ENCODE results near the gene NANOGP8.
"Not testable (repeated sequence)": the region's sequence is repeated elsewhere in the genome, so short reads cannot be mapped to it uniquely, and the experiment has no call there.

The NANOGP8 gene

DNA sequence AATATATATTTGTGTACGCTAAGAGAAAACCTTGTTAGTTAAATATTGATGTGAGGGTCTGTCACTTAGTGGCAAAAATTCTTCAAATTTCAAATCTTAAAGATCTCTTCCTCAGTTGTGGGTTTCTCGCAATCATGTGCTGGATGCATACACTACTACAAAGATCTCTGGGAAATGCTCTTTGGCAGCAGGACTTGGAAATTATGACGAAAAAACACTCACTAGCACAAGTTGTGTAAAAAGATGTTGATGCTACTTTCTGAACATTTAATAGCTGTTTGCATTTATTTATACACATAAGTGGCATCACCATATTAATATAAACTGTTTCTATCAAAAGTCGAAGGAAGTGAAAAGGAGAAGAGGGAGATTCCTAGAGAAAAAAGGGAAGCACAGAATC lies 10.8 kb upstream of the NANOGP8 start:
- H3K27ac ChIP-seq = no peak overlapping the region
- TF ChIP-seq, protein P1, sequence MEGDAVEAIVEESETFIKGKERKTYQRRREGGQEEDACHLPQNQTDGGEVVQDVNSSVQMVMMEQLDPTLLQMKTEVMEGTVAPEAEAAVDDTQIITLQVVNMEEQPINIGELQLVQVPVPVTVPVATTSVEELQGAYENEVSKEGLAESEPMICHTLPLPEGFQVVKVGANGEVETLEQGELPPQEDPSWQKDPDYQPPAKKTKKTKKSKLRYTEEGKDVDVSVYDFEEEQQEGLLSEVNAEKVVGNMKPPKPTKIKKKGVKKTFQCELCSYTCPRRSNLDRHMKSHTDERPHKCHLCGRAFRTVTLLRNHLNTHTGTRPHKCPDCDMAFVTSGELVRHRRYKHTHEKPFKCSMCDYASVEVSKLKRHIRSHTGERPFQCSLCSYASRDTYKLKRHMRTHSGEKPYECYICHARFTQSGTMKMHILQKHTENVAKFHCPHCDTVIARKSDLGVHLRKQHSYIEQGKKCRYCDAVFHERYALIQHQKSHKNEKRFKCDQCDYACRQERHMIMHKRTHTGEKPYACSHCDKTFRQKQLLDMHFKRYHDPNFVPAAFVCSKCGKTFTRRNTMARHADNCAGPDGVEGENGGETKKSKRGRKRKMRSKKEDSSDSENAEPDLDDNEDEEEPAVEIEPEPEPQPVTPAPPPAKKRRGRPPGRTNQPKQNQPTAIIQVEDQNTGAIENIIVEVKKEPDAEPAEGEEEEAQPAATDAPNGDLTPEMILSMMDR (conservative IDR thresholded peaks at IDR 0.05) = no peak

GRCh38 chr15:35092846-35093245 lies 7.8 kb upstream of the NANOGP8 start:
- TF ChIP-seq, protein P1 (conservative IDR thresholded peaks at IDR 0.05) = no peak
- no peak overlapping the region for H3K27ac ChIP-seq

DNA sequence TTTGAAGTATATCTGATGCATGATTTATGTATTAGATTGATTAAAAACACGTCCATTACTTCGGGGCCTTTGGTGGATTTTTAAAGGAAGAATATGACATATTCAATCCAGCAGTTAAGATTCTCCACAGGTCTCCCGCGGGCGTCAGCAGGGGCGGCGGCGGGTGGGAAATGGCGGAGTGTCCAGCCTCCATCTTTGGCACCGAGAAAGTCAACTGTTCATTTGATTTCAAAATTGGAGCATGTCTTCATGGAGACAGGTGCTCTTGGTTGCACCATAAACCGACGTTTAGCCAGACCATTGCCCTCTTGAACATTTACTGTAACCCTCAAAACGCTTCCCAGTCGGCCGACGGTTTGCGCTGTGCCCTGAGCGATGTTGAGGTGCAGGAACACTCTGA lies 7.2 kb upstream of the NANOGP8 start:
- TF ChIP-seq, protein P1 (conservative IDR thresholded peaks at IDR 0.05) = no peak
- H3K27ac ChIP-seq = no peak overlapping the region

DNA sequence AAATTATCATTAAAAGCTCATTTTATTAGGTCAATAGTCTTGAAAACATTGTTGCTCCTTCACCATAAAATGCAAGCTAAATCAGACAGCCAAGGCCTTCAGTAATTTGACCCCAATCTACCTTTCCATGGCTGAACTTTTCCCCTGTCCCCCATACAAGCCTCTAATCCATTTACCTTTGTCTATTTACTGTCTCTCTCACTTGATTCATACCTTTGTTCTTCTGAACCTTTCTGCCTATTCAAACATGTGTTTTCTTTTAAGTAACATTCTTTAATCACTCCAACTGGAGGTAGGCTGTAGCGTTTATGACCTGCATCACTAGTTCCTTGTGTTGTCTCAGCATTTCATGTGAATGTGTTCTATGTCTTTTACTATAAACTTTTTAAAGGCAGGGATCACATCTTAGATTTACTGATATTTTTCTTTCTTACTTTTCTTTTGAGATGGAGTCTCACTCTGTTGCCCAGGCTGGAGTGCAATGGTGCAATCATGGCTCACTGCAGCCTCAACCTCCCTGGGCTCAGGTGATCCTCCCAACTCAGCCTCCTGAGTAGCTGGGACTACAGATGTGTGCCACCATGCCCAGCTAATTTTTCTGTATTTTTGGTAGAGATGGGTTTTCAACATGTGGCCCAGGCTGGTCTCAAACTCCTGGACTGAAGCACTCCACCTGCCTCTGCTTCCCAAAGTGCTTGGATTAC lies 5.2 kb upstream of the NANOGP8 start:
- TF ChIP-seq, protein P1 (conservative IDR thresholded peaks at IDR 0.05) = no peak
- no peak overlapping the region for H3K27ac ChIP-seq

DNA sequence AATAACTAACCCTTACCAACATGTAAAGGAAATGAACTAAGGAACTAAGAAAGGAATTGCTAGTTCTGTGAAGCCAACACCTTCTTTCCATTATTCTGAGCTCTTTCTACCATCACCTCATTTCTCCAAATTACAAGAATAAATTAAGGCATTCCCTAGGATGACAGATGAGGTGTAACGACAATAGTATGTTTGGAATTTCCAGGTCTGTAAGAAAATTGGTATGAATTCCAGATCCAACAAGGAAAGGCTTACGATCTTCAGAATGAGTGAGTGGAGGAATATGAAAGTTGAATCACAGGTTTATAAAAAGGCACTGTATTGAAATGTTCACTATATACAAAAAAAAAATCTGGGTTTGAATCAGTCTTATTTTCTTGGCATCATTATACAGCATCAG lies 4.5 kb upstream of the NANOGP8 start:
- TF ChIP-seq, protein P1 (conservative IDR thresholded peaks at IDR 0.05) = no peak
- no peak overlapping the region for H3K27ac ChIP-seq

- TF ChIP-seq, protein P1 (conservative IDR thresholded peaks at IDR 0.05) = no peak
- H3K27ac ChIP-seq = no peak overlapping the region
Observed at GRCh38 chr15:35088329-35088728, 3.2 kb upstream of the NANOGP8 start.

DNA sequence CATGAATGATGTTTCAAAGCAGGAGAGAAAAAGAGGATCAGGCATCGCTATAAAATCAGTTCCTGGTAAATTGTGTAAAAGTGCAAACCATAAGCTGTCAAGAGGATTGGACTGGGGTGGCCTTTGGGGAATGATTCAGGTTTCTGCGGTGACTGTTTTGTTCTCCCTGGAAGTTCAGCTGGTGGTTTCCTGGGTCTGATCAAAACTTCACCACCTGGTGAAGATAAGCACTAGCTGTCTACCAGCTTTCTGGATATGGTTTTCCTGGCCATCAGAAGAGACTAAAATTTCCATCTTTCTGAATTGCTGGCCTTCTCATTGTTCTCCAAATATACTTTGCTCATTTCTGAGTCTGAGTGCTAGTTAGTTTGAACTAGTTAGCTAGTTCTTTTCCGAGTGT lies 2.7 kb upstream of the NANOGP8 start:
- no peak overlapping the region for H3K27ac ChIP-seq
- TF ChIP-seq, protein P1 (conservative IDR thresholded peaks at IDR 0.05) = no peak

DNA sequence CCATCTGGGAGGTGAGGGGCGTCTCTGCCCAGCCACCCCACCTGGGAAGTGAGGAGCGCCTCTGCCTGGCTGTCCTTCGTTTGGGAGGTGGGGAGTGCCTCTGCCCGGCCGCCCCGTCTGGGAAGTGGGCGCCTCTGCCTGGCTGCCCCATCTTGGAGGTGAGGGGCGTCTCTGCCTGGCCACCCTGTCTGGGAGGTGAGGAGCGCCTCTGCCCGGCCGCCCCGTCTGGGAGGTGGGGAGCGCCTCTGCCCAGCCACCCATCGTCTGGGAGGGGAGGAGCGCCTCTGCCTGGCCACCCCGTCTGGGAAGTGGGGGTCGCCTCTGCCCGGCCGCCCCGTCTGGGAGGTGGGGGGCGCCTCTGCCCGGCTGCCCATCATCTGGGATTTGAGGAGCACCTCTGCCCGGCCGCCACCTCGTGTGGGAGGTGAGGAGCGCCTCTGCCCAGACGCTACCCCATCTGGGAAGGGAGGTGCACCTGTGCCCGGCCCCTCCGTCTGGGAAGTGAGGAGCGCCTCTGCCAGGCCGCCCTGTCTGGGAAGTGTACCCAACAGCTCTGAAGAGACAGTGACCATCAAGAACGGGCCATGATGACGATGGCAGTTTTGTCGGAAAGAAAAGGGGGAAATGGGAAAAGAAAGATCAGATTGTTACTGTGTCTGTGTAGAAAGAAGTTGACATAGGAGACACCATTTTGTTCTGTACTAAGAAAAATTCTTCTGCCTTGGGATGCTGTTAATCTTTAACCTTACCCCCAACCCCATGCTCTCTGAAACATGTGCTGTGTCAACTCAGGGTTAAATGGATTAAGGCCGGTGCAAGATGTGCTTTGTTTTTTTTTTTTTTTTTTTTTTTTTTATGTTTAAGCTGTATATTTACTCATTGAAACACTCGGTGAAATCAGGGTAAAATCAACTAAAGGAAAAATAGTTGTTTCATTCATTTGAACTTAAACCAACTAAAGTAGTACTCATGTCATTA lies 2.4 kb downstream of the NANOGP8 start:
- H3K27ac ChIP-seq = not testable (repeated sequence)

DNA sequence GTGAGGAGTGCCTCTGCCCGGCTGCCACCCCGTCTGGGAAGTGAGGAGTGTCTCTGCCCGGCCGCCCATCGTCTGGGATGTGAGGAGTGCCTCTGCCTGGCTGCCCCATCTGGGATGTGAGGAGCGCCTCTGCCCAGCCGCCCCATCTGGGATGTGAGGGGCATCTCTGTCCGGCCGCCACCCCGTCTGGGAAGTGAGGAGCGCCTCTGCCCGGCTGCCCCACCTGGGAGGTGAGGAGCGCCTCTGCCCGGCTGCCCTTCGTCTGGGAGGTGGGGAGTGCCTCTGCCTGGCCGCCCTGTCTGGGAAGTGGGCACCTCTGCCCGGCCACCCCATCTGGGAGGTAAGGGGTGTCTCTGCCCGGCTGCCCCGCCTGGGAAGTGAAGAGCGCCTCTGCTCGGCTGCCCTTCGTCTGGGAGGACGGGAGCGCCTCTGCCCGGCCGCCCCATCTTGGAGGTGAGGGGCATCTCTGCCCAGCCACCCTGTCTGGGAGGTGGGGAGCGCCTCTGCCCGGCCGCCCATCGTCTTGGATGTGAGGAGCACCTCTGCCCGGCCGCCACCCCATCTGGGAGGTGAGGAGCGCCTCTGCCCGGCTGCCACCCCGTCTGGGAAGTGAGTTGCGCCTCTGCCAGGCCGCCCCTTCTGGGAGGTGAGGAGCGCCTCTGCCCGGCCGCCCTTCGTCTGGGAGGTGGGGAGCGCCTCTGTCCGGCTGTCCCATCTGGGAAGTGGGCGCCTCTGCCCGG lies 3.3 kb downstream of the NANOGP8 start:
- H3K27ac ChIP-seq = not testable (repeated sequence)
